ENCODE measurements around the gene NIBAN1.

GRCh38 chr1:185017338-185017737 is 43.0 kb upstream of the NIBAN1 start:
- no peak for TF ChIP-seq CTCF (IDR thresholded peaks at IDR 0.05)
- no peak for TF ChIP-seq POLR2AphosphoS5 (IDR thresholded peaks at IDR 0.05)
